Upper lobe of right lung (tissue), 1 donor: Measurements from ENCODE around the gene TSPAN7. TPM values are rescaled to one million over a fixed set of nuclear protein-coding genes. Genes with fewer than 3 reads are reported as not detected.

Source experiments
- ATAC-seq: fragments of 200-7000 bp; cut with Tn5 transposase; one replicate; pipeline ENCODE4 v1.9.1; 2020; ENCODE audit warnings: mild to moderate bottlenecking, moderate library complexity
- DNase-seq: peaks from one replicate; pipeline ENCODE4 v3.0.0-alpha.2; 2020
- H3K27ac ChIP-seq: fragments of 200-600 bp; one replicate; pipeline ENCODE4 v1.8.0; 2022
- H3K27me3 ChIP-seq: fragments of 200-600 bp; one replicate; pipeline ENCODE4 v1.8.0; 2022; ENCODE audit warnings: mild to moderate bottlenecking
- H3K36me3 ChIP-seq: fragments of 200-600 bp; one replicate; pipeline ENCODE4 v1.8.0; 2022
- H3K4me1 ChIP-seq: fragments of 200-600 bp; one replicate; pipeline ENCODE4 v1.8.0; 2022
- H3K4me3 ChIP-seq: fragments of 200-600 bp; one replicate; pipeline ENCODE4 v1.8.0; 2022; ENCODE audit warnings: mild to moderate bottlenecking
- H3K9me3 ChIP-seq: fragments of 200-600 bp; one replicate; pipeline ENCODE4 v1.8.0; 2022
- intact Hi-C: fragments of 100-400 bp; cut with DNase I; formaldehyde crosslinking; loops from one replicate; pipeline ENCODE4 v1.11.0; 2022
- total RNA-seq: library from RNA; stranded (reverse); fragmentation: NEBNext Ultra II Directional; extraction: Animal tissue kit (Norgen Biotek cat#: 25700); gene quantifications from one replicate; pipeline ENCODE4 v1.2.1, GENCODE V29; 2021
- TF ChIP-seq, protein P1 (sequence below): fragments of 200-600 bp; IDR thresholded peaks from one replicate; pipeline ENCODE4 v1.8.0; 2022; ENCODE audit warnings: antibody characterized with exemption
- donor health status: DM: no; HTN: yes; CAD: no; lungs with severe emphysema.

The TSPAN7 gene
- total RNA-seq, 1 donor from 2014 or later: 74.8 TPM

DNA sequence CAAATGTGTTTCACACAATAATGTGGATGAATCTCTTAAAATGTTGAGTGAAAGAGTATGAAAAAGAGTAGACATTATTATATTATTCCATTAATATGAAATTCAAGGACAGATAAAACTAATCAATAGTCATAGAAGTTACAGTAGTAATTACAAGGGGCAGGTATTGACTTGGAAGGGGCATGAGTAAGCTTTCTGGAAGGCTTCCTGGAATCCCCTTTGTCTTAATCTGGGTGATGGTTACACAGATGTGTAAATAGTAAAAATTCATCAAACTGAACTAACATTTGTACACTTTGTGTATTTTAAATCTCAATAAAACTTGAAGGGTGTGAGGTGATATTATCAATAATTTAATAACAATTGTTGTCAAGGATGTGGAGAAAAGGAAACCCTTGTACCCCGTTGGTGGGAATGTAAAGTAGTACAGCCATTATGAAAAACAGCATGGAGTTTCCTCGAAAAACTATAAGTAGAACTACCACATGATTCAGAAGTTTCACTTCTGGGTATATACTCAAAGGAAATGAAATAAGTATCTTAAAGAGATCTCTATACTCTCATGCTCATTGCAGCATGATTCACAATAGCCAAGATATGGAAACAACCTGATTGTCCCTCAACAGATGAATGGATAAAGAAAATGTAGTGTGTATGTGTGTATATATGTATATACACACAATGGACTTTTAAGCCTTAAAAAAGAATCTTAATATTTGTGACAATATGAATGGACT is 143.0 kb downstream of the TSPAN7 start:
- H3K4me3 ChIP-seq: no peak overlapping the region
- intact Hi-C loops: no loop called here
- H3K9me3 ChIP-seq: no peaks in the 10 kb centered on the region

DNA sequence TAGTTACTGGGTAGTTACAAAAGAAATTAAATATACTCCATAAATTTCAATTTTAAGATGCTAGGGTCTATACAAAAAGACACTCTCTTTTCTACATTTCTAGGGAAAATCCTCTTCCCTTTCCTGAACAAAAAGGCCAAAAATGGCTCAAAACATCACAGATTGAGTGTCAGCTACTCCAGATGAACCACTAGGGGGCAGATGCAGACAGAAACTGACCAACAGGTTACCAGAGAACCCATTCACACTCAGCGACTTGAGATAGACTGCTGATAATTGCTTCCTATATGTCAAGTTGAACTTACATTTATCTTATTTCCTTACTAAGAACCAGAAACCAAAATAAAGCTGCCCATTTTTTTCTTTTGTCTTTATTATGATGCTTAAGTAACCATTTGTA is 156.5 kb downstream of the TSPAN7 start:
- Histone ChIP-seq H3K27me3 (no peaks in the 10 kb centered on the region), H3K36me3 (no peaks in the 10 kb centered on the region), H3K27ac (no peak overlapping the region), H3K4me3 (no peak overlapping the region), H3K4me1 (no peaks in the 10 kb centered on the region), H3K9me3 (no peaks in the 10 kb centered on the region)
- ATAC-seq (peak; percentile 46), DNase-seq (no peak)
- intact Hi-C loops: no loop called here
- TF ChIP-seq, protein P1, sequence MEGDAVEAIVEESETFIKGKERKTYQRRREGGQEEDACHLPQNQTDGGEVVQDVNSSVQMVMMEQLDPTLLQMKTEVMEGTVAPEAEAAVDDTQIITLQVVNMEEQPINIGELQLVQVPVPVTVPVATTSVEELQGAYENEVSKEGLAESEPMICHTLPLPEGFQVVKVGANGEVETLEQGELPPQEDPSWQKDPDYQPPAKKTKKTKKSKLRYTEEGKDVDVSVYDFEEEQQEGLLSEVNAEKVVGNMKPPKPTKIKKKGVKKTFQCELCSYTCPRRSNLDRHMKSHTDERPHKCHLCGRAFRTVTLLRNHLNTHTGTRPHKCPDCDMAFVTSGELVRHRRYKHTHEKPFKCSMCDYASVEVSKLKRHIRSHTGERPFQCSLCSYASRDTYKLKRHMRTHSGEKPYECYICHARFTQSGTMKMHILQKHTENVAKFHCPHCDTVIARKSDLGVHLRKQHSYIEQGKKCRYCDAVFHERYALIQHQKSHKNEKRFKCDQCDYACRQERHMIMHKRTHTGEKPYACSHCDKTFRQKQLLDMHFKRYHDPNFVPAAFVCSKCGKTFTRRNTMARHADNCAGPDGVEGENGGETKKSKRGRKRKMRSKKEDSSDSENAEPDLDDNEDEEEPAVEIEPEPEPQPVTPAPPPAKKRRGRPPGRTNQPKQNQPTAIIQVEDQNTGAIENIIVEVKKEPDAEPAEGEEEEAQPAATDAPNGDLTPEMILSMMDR: peak; percentile 47

More for the DNA sequence above, 143.0 kb downstream of the TSPAN7 start:
- no peak overlapping the region for H3K27ac ChIP-seq
- TF ChIP-seq, protein P1: no peak
- H3K4me1 ChIP-seq: no peaks in the 10 kb centered on the region
- DNase-seq: no peak
- H3K27me3 ChIP-seq: no peaks in the 10 kb centered on the region
- no peak for ATAC-seq
- H3K36me3 ChIP-seq: no peaks in the 10 kb centered on the region

DNA sequence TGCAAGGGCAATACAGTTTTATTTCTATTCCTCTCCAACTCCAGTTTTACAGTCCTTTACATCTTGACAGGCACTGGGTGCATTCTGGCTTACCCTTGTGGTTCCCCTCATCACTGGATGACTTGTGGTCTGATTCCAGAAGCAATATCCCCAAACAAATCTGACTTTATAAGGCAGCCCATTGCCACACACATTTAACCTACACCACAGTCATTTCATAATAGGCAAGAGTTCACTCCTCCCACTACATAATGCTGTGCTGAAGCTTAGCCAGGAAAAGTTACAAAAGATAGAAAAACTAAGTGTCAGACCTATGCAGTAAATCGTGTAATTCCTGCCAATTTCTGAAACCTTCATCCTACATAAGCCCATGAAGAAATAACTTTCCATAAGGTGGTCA is 157.0 kb downstream of the TSPAN7 start:
- Histone ChIP-seq H3K36me3 (no peaks in the 10 kb centered on the region), H3K27ac (no peak overlapping the region), H3K4me1 (no peaks in the 10 kb centered on the region), H3K27me3 (no peaks in the 10 kb centered on the region), H3K9me3 (no peaks in the 10 kb centered on the region), H3K4me3 (no peak overlapping the region)
- ATAC-seq (peak; percentile 37), DNase-seq (no peak)
- intact Hi-C loops: no loop called here
- TF ChIP-seq, protein P1: no peak

DNA sequence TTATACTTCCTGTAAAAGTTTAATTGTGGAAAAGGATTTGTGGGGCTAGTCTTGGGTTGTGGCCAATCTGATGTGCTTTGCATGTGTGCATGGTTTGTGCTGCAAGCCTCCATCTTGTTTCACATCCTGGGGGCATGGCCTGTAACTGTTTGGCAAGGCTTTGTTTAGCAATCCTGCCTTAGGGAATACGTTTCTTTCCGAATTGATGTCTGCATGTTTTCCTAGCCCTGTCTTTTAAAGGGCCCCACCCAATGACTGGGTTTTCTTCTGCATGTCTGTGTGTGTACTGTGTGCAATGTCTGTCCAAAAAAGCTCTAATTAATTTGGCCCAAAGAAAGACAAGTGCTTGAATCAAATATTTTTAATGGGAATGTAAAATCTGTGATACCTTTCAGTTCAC is 165.3 kb downstream of the TSPAN7 start:
- DNase-seq (no peak), ATAC-seq (no peak)
- Histone ChIP-seq H3K27ac (no peak overlapping the region), H3K4me3 (no peak overlapping the region), H3K36me3 (no peaks in the 10 kb centered on the region), H3K27me3 (no peaks in the 10 kb centered on the region), H3K9me3 (no peaks in the 10 kb centered on the region), H3K4me1 (no peaks in the 10 kb centered on the region)
- intact Hi-C loops: no loop called here
- TF ChIP-seq, protein P1: no peak

DNA sequence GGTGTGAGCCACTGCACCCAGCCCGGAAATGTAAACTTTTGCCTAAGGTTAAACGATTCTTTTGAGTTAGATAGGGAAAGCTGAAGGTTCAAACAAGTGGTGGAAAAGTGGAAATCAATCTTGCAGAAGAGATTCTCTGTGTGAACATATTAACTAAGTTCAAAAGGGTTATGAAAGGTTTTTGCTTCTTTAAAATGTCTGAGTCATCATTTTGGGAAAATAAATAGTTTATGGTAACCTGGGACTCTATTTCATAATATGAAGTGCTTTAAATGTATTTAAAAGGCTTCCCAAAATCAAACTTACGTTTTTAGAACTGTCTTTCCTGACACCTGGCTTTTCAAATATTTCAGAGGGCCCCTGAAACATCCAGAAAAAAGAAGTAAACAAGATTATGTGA is 166.3 kb downstream of the TSPAN7 start:
- H3K4me3 ChIP-seq: no peak overlapping the region
- intact Hi-C loops: no loop called here
- no peaks in the 10 kb centered on the region for H3K9me3 ChIP-seq
- H3K27ac ChIP-seq: no peak overlapping the region
- H3K36me3 ChIP-seq: no peaks in the 10 kb centered on the region
- no peaks in the 10 kb centered on the region for H3K4me1 ChIP-seq
- DNase-seq (no peak), ATAC-seq (no peak)
- no peaks in the 10 kb centered on the region for H3K27me3 ChIP-seq
- TF ChIP-seq, protein P1: no peak
